GOT3 (cell line): ENCODE data around the gene LDLRAD2.
"Not testable (repeated sequence)": the region's sequence is repeated elsewhere in the genome, so short reads cannot be mapped to it uniquely, and the experiment has no call there.

Source experiments
- DNase-seq: peaks from one replicate; lab custom pipeline; 2025; ENCODE audit warnings: mixed read lengths; lab: John Stamatoyannopoulos, UW

LDLRAD2 gene

GRCh38 chr1:21824926-21825325 is 12.9 kb downstream of the LDLRAD2 start:
- DNase-seq: no peak

DNA sequence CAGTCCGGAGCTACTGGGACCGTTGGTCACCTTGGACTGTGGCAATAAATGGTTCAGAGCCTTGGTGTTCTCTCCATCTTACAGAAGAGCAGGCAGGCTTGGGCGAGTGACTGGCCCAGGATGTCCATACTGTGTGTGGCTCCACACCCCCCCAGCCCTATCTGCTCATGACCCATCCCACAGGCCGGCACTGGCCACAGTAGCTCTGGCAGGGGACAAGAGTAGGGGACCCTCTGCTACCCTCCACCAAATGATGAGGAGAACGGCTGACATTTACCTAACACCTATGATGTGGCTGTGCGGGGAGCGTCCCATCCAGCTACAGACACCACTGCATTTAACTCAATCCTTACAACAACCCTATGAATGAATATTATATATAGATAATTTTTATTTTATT is 13.3 kb downstream of the LDLRAD2 start:
- DNase-seq: no peak

DNA sequence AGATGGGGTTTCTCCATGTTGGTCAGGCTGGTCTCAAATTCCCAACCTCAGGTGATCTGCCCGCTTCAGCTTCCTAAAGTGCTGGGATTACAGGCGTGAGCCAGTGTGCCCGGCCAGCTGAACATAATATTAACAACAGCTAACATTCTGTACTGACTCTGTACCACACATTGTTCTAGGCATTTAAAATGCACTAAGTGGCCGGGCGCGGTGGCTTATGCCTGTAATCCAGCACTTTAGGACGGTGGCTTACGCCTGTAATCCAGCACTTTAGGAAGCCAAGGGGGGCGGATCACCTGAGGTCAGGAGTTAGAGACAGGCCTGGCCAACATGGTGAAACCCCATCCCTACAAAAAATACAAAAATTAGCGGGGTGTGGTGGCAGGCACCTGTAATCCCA is 14.6 kb downstream of the LDLRAD2 start:
- not testable (repeated sequence) for DNase-seq

- DNase-seq: no peak
Measured at GRCh38 chr1:21827141-21827679, 15.1 kb downstream of the LDLRAD2 start.

DNA sequence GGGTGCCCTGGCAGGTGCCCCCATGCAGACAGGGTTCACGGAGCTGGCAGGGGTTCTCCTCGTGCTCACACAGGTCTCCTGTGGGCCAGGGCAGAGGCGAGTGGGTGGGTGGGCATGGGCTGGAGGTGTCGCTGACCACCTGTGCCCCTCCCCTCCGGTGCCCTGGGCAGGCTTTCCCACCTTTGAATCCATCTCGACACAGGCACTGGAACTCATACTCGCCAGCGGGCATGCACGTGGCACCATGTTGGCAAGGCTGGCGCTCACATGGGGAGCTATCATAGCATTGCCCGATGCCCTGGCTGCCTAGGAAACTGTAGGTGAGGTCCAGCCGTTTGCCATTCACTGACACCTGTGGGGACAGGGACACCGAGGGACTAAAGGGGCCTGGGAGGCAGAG is 16.0 kb downstream of the LDLRAD2 start:
- DNase-seq: no peak

DNA sequence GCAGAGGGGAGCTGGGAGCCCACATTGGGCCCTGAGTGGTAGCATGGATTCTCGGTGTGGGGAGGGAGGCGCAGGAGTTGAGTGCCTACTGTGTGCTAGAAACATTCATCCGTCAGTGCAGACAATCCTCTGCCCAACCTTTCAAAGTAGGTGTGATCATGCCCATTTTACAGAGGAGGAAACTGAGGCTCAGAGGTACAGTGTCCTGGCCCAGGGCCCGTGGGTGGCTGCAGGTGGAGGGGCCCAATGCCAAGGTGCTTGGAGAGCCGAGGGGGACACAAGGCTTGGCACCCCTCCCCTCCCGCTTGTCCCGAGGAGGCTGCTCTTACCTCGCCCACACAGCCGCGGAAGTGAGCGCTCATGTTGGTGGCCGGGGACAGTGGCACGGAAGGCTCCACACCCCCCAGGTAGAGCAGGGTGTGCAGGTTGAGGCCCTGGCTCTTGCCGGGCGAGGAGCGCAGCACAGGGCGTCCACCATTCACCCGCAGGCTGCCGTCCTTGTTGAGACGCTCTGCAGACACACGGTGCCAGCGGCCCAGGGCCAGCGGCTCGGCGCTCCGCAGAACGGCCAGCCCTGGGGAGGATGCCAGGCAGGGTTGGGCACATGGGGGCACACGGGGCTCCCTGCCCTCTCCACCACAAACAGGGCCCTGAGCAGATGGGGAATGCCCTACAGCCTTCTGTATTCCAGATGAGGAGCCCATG is 16.6 kb downstream of the LDLRAD2 start:
- DNase-seq: no peak

GRCh38 chr1:21829294-21829693 is 17.2 kb downstream of the LDLRAD2 start:
- no peak for DNase-seq

GRCh38 chr1:21830792-21831453 is 18.9 kb downstream of the LDLRAD2 start:
- DNase-seq: no peak

- DNase-seq: no peak
Measured at GRCh38 chr1:21831454-21831970, 19.4 kb downstream of the LDLRAD2 start.

DNA sequence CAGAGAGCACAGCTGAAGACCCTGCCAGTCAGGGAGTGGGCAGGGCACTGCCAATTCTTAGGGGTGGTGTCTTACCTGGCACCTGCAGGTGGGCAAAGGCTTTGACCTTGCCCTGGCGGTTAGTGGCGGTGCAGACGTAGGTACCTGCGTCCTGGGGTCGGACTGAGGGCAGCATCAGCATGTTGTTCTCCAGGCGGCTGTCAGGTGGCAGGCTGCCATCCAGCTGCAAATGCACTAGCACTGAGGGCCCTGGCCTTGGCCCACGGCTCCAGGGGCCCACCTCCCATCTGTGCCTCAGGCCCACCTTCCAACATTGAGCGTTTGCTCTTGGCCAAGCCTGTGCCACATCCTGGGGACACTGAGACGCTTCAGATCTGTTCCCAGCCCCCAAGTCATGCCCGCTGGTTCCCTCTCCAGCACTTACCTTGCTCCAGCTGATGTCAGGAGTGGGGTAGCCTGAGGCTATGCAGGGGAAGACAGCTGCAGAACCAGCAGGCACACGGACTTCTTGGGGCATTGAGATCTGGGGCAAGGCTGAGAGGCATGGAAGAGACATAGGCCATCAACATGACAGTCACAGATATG is 21.4 kb downstream of the LDLRAD2 start:
- no peak for DNase-seq

GRCh38 chr1:21834094-21834493 is 22.0 kb downstream of the LDLRAD2 start:
- DNase-seq: no peak

DNA sequence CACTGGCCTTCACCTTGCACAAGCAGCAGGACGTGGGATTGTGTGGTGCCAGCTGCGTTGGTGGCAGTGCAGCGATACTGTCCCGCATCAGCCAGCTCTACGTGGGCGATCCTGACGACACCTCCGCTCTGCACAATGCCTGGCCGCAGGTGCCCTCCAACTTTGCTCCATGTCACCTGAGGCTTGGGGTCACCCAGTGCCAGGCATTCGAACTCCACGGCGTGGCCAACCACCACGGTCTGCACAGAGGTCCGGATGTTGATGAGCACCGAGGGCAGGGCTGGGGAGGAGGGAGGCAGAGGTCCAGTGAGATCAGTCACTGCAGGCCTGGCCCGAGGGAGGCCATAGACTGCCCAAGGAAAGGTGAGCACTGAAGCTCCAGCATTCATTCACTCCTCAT is 22.6 kb downstream of the LDLRAD2 start:
- DNase-seq: no peak

DNA sequence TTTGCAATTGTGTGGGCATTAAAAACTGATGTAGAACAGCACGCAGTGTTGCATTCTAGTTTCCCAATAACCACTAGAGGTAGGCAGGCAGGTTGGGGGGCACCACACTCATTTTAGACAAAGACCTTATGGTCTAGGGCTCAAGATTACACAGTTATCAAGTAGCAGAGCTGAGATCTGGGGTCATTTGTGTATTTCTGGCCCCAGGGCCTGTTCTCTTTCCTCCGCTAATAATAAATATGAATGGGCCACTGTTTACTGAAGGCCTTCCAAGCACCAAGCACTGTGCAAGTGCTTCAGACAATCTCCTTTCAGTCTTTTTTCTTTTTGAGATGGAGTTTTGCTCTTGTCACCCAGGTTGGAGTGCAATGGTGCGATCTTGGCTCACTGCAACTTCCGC is 23.9 kb downstream of the LDLRAD2 start:
- no peak for DNase-seq

DNA sequence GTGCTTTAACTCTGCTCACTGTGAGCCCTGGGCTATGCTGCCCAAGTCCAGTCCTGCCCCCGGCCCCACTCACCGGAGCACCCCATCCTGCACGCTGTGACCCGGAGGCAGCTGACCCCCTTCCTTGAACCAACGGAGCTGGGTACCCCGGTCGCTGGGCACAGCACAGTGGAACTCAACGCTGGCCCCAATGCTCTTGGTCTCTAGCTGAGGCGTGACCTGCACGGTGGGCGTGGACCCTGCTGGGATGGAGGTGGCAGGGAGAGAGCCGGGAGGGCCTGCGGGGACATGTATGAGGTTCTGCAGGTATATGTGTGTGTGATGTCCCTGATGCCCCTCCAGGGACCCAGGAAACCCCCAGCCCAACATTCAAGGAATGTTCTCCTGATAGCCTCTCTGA is 24.7 kb downstream of the LDLRAD2 start:
- no peak for DNase-seq

- no peak for DNase-seq
Measured at GRCh38 chr1:21837476-21837875, 25.4 kb downstream of the LDLRAD2 start.

GRCh38 chr1:21838359-21839157 is 26.5 kb downstream of the LDLRAD2 start:
- no peak for DNase-seq

DNA sequence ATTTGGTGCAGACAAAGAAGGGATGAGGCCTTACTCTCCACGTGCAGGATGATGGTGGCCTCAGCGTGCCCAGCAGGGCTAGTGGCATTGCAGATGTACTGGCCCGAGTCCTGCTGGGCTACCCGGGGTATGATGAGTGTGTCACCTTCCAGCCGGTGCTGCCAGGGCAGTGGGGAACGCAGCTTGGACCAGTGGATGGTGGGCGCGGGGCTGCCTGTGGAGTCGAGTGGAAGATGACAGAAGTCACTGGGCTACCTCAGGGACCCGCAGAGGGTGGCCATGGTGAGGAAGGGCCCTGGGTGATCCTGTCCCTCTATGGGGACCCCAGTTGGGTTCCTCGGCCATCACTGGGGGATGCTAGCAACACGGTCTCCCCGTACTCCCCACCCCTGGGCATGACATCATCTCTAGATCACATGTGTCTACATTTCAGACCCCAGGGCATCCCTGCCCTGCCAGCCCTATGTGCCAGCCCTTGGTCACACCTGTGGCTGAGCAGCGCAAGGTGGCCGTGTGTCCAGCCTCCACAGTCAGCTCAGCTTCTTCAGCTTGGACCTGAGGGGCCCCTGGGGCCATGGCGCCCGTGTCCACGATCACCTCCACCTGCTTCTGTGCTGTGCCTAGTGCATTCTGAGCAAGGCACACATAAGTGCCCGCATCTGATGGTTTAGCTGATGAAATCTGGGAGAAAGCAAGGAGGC is 27.4 kb downstream of the LDLRAD2 start:
- no peak for DNase-seq

DNA sequence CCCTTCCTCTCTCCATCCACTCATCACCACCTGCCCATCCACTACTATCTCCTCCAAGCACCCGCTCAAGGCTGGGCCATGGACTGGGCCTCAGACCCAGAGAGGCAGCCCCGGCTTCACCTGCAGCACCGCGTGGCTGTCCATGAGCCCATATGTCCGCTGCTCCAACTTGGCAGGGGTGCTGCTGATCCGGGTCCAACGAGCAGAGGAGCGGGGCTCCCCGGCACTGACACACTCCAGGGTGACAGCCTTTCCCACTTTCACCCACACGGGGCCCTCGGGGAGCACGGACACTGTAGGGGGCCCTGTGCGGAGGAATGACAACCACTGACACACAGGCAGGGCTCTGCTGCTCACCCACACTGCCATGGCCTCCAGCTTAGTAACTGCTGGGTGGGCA is 28.9 kb downstream of the LDLRAD2 start:
- DNase-seq: no peak

GRCh38 chr1:21841852-21842466 is 29.9 kb downstream of the LDLRAD2 start:
- no peak for DNase-seq

DNA sequence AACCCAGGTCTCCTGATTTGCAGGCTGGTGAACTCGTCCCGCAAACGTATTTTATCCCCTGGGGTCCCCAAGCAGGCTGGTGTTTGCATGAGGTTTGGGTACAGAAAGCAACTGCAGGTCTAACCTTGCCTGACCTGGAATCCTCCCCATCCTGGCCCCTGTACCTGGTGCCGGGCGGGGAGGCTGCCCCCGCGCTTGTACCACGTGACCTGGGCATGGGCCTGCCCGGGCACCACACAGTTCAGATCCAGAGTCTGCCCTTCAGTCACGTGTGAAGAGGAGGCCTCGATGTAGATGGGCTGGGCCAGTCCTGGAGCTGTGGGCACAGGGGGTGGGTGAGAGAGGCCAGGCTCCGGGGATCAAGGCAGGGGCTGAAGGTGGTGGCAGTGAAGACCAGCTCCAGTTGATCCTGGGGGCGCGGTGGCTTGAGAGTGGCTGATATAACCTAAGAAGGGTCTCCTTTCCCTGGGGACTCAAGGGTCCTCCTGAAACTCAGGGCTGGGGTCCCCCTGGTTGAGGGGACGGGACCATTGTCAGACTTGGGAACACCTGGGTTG is 30.6 kb downstream of the LDLRAD2 start:
- no peak for DNase-seq

- DNase-seq: no peak
Measured at GRCh38 chr1:21843208-21843607, 31.1 kb downstream of the LDLRAD2 start.
